ENCODE data around the gene JADE1. TPM values are rescaled to one million over a fixed set of nuclear protein-coding genes. Genes with fewer than 3 reads are reported as not detected.

The JADE1 gene
- total and polyA plus RNA-seq, 9 donors = 21.1 to 29.7 (median 23.4) TPM

DNA sequence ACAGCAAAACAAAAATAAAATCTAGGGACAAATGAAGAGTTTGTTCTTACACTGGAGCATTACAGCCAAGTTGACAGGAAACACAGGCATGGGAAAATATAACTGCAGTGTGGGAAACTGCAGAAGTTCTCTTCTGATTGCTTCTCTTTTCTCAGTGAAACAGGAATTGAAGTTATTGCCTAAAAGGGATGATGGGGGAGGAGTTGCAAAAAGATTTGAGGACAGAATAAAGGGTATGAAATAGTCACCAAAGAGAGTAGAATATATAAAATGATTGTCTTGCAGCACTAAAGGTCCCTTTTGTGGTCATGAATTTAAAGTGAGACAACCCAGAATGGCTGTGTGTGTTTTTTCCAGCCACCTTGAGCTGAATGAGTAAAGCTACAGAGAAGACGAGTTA lies 103.7 kb downstream of the JADE1 start:
- Histone ChIP-seq H3K4me3 (ENCODE audit: low read length) (no peak overlapping the region), H3K36me3 (ENCODE audit: control insufficient read depth, insufficient read depth, low read length) (no peaks in the 10 kb centered on the region), H3K9me3 (replicated peaks; ENCODE audit: control insufficient read depth, low read depth, low read length) (no peaks in the 10 kb centered on the region), H3K27ac (ENCODE audit: low read length) (peak overlapping the region; percentile 32), H3K4me1 (ENCODE audit: control insufficient read depth, insufficient read depth, low read length) (no peaks in the 10 kb centered on the region), H3K27me3 (ENCODE audit: control insufficient read depth, insufficient read depth, low read length) (no peaks in the 10 kb centered on the region)
- peak; percentile 59 for DNase-seq
- WGBS (ENCODE audit: insufficient coverage) = no CpG with 5 or more reads among the region's 1 CpG

DNA sequence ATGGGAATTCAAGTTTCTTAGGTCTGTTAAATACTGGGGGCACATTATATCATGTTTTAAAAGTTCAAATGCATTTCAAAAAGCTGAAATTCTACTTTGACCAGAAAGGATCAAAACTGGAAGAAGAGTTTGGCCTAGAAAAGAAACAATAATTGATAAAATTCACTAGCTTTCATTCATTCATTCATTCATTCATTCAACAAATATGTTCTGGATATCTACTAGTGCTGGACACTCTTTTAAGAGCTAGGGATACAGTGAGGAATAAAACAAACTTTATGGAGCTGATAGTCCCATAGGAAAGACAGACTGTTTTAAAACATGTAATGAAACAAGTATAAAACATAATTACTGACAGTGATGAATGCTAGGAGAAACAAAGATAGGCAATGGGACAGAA lies 106.0 kb downstream of the JADE1 start:
- Histone ChIP-seq H3K9me3 (replicated peaks; ENCODE audit: control insufficient read depth, low read depth, low read length) (no peaks in the 10 kb centered on the region), H3K27ac (ENCODE audit: low read length) (no peak overlapping the region), H3K4me3 (ENCODE audit: low read length) (no peak overlapping the region), H3K27me3 (ENCODE audit: control insufficient read depth, insufficient read depth, low read length) (no peaks in the 10 kb centered on the region), H3K36me3 (ENCODE audit: control insufficient read depth, insufficient read depth, low read length) (no peaks in the 10 kb centered on the region), H3K4me1 (ENCODE audit: control insufficient read depth, insufficient read depth, low read length) (no peaks in the 10 kb centered on the region)
- no peak for DNase-seq

DNA sequence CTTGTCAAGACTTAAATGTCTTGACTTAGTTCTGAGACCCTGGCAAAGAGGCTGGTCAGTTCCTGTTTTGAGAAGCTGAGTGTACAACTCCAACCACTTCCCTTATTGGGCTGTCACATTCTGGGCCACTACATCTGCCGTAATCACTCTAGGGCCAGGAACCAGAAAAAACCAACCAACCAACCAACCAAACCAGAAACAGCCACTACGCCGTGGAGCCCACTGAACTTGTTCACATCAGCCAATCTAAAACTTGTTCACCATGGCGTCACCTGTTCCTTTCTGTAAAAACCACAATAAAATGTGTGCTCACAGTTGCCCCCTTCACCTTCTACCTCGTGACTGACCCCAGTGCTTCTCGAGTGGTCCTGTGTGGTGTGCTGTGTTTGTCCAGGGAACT lies 107.3 kb downstream of the JADE1 start:
- peak; percentile 66 for DNase-seq
- no peak overlapping the region for H3K4me3 ChIP-seq (ENCODE audit: low read length)
- H3K27ac ChIP-seq (ENCODE audit: low read length) = no peak overlapping the region
- H3K36me3 ChIP-seq (ENCODE audit: control insufficient read depth, insufficient read depth, low read length) = no peaks in the 10 kb centered on the region
- no peaks in the 10 kb centered on the region for H3K9me3 ChIP-seq (replicated peaks; ENCODE audit: control insufficient read depth, low read depth, low read length)
- H3K4me1 ChIP-seq (ENCODE audit: control insufficient read depth, insufficient read depth, low read length) = no peaks in the 10 kb centered on the region
- 100% methylated on average over 3 of the region's 6 CpGs for WGBS (ENCODE audit: insufficient coverage)
- H3K27me3 ChIP-seq (ENCODE audit: control insufficient read depth, insufficient read depth, low read length) = no peaks in the 10 kb centered on the region

DNA sequence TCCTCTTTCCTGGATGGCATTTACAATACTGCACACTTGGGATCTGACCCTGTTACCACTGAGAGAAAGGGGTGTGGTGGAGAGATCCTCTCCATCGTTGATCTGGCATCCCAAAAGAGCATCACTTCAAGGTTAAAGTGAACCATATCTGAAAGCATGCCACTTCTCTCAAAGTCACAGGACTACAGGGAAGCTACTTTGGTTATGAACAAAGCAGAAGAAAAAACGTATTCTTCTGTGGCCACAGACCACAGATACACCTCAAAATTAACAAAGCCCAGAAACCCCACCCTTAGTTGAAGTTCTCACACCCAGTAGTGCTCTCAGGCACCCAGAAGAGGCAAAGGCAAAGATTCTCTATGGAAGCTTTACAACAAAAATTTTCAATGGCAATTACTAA lies 108.3 kb downstream of the JADE1 start:
- Histone ChIP-seq H3K27ac (ENCODE audit: low read length) (no peak overlapping the region), H3K4me1 (ENCODE audit: control insufficient read depth, insufficient read depth, low read length) (no peaks in the 10 kb centered on the region), H3K9me3 (replicated peaks; ENCODE audit: control insufficient read depth, low read depth, low read length) (no peaks in the 10 kb centered on the region), H3K27me3 (ENCODE audit: control insufficient read depth, insufficient read depth, low read length) (no peaks in the 10 kb centered on the region), H3K36me3 (ENCODE audit: control insufficient read depth, insufficient read depth, low read length) (no peaks in the 10 kb centered on the region), H3K4me3 (ENCODE audit: low read length) (no peak overlapping the region)
- DNase-seq = no peak
- no CpG with 5 or more reads among the region's 2 CpGs for WGBS (ENCODE audit: insufficient coverage)

DNA sequence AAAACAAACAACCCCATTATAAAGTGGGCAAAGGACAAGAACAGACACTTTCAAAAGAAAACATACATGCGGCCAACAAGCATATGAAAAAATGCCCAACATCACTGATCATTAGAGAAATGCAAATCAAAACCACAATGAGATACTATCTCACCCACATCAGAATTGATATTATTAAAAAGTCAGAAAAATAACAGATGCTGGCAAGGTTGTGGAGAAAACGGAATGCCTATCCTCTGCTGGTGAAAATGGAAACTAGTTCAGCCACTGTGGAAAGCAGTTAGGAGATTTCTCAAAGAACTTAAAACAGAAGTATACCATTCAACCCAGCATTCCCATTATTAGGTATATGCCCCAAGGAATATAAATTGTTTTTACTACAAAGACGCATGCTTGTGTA lies 112.5 kb downstream of the JADE1 start:
- Histone ChIP-seq H3K27me3 (ENCODE audit: control insufficient read depth, insufficient read depth, low read length) (no peaks in the 10 kb centered on the region), H3K4me3 (ENCODE audit: low read length) (no peak overlapping the region), H3K27ac (ENCODE audit: low read length) (no peak overlapping the region), H3K4me1 (ENCODE audit: control insufficient read depth, insufficient read depth, low read length) (no peaks in the 10 kb centered on the region), H3K9me3 (replicated peaks; ENCODE audit: control insufficient read depth, low read depth, low read length) (no peaks in the 10 kb centered on the region), H3K36me3 (ENCODE audit: control insufficient read depth, insufficient read depth, low read length) (peaks cover 2% of the 10 kb centered on the region)
- DNase-seq = no peak
- no CpG with 5 or more reads among the region's 3 CpGs for WGBS (ENCODE audit: insufficient coverage)
